Measurements from ENCODE around the gene TMEM212.

TMEM212 gene

GRCh38 chr3:171833789-171834460 lies 9.2 kb upstream of the TMEM212 start:
- in situ Hi-C loops (cut with MboI; ENCODE audit: low sequenced_read_pairs, unreplicated experiment): no loop called here
- peak; percentile 28 for DNase-seq (ENCODE audit: low spot score)
- TF ChIP-seq, protein P1, sequence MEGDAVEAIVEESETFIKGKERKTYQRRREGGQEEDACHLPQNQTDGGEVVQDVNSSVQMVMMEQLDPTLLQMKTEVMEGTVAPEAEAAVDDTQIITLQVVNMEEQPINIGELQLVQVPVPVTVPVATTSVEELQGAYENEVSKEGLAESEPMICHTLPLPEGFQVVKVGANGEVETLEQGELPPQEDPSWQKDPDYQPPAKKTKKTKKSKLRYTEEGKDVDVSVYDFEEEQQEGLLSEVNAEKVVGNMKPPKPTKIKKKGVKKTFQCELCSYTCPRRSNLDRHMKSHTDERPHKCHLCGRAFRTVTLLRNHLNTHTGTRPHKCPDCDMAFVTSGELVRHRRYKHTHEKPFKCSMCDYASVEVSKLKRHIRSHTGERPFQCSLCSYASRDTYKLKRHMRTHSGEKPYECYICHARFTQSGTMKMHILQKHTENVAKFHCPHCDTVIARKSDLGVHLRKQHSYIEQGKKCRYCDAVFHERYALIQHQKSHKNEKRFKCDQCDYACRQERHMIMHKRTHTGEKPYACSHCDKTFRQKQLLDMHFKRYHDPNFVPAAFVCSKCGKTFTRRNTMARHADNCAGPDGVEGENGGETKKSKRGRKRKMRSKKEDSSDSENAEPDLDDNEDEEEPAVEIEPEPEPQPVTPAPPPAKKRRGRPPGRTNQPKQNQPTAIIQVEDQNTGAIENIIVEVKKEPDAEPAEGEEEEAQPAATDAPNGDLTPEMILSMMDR (IDR thresholded peaks at IDR 0.05; ENCODE audit: borderline replicate concordance, control extremely low read depth, extremely low read depth, insufficient read depth, missing control alignments): peak; percentile 10

DNA sequence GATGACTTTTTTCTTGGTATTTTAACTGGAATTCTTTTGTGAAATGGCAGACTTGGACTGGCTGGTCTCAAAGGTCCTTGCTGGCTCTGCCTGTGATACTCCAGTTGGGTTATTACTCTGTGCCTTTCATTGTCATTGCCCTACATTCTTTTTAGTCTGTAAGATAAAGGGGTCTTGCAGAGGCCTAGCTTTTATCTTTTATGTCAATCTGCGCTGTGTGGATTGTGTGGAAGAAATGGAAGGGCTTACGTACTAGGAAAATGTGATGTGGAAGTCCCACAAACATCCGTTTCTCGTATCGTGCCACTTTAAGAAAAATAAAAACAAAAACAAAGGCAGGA lies 8.7 kb upstream of the TMEM212 start:
- in situ Hi-C loops (cut with MboI; ENCODE audit: low sequenced_read_pairs, unreplicated experiment): no loop called here
- TF ChIP-seq, protein P1 (IDR thresholded peaks at IDR 0.05; ENCODE audit: borderline replicate concordance, control extremely low read depth, extremely low read depth, insufficient read depth, missing control alignments): no peak
- DNase-seq (ENCODE audit: low spot score): no peak

GRCh38 chr3:171835116-171835515 lies 8.0 kb upstream of the TMEM212 start:
- TF ChIP-seq, protein P1 (IDR thresholded peaks at IDR 0.05; ENCODE audit: borderline replicate concordance, control extremely low read depth, extremely low read depth, insufficient read depth, missing control alignments): no peak
- in situ Hi-C loops (cut with MboI; ENCODE audit: low sequenced_read_pairs, unreplicated experiment): no loop called here
- no peak for DNase-seq (ENCODE audit: low spot score)

GRCh38 chr3:171835613-171836012 lies 7.5 kb upstream of the TMEM212 start:
- in situ Hi-C loops (cut with MboI; ENCODE audit: low sequenced_read_pairs, unreplicated experiment): no loop called here
- TF ChIP-seq, protein P1 (IDR thresholded peaks at IDR 0.05; ENCODE audit: borderline replicate concordance, control extremely low read depth, extremely low read depth, insufficient read depth, missing control alignments): no peak
- no peak for DNase-seq (ENCODE audit: low spot score)

DNA sequence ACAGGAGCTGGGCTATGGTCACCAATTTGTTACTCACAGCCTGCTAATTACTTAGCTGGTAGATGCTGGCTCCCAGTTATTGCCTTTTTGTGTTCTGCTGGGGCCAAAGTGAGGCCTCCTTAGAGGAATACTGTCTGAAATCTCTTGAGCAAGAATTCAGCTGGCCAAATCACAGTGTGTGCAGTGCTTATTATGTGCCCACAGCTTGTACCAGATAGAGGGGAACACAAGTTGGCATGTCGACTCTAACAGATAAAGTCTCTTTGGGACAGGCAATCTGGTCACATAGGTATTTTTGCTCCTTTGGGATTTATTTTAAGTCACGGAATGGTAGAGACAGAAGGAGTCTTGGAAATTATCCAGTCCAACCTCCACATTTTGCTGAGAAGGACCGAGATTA lies 6.3 kb upstream of the TMEM212 start:
- DNase-seq (ENCODE audit: low spot score): no peak
- TF ChIP-seq, protein P1 (IDR thresholded peaks at IDR 0.05; ENCODE audit: borderline replicate concordance, control extremely low read depth, extremely low read depth, insufficient read depth, missing control alignments): no peak
- in situ Hi-C loops (cut with MboI; ENCODE audit: low sequenced_read_pairs, unreplicated experiment): no loop called here

GRCh38 chr3:171837698-171838097 lies 5.5 kb upstream of the TMEM212 start:
- in situ Hi-C loops (cut with MboI; ENCODE audit: low sequenced_read_pairs, unreplicated experiment): no loop called here
- TF ChIP-seq, protein P1 (IDR thresholded peaks at IDR 0.05; ENCODE audit: borderline replicate concordance, control extremely low read depth, extremely low read depth, insufficient read depth, missing control alignments): no peak

More at GRCh38 chr3:171837698-171838097, 5.5 kb upstream of the TMEM212 start:
- no peak for DNase-seq (ENCODE audit: low spot score)
